NT2/D1 (cell line): ENCODE data around the gene KCTD16.

ENCODE experiments used
- DNase-seq: peaks from one replicate; pipeline ENCODE4 v3.0.0-alpha.2; 2011; ENCODE audit warnings: low read depth, low spot score
- H3K27me3 ChIP-seq: 2 replicates; pipeline ENCODE4 v1.6.0; 2011; ENCODE audit warnings: mild to moderate bottlenecking; ENCODE audit not compliant: insufficient read length, insufficient read depth
- H3K36me3 ChIP-seq: 2 replicates; pipeline ENCODE4 v1.6.1; 2011; ENCODE audit warnings: mild to moderate bottlenecking, low read length, mixed read lengths; ENCODE audit not compliant: insufficient read depth, insufficient read length
- H3K4me1 ChIP-seq: 2 replicates; pipeline ENCODE4 v1.5.1; 2011; ENCODE audit not compliant: insufficient read depth, insufficient read length
- H3K4me3 ChIP-seq: 2 replicates; pipeline ENCODE4 v1.5.1; 2011; ENCODE audit warnings: low read depth; ENCODE audit not compliant: insufficient read length
- H3K9ac ChIP-seq: 2 replicates; pipeline ENCODE4 v1.6.0; 2011; ENCODE audit warnings: low read depth; ENCODE audit not compliant: insufficient read length
- H3K9me3 ChIP-seq: 2 replicates; pipeline ENCODE4 v1.5.1; 2011; ENCODE audit warnings: mild to moderate bottlenecking, low read length; ENCODE audit not compliant: insufficient read depth
- SUZ12 ChIP-seq: IDR thresholded peaks from 2 replicates; pipeline ENCODE4 v1.6.1; 2011; ENCODE audit not compliant: insufficient read length, insufficient read depth; ENCODE audit errors: extremely low read depth
- YY1 ChIP-seq: IDR thresholded peaks from 2 replicates; pipeline ENCODE4 v1.6.1; 2011; ENCODE audit not compliant: insufficient read length, insufficient read depth
- ZNF274 ChIP-seq: IDR thresholded peaks from 2 replicates; pipeline ENCODE4 v1.6.1; 2011; ENCODE audit warnings: mild to moderate bottlenecking, low read depth, low read length

KCTD16 gene

GRCh38 chr5:144210655-144211054, 40.0 kb downstream of the KCTD16 start:
- Histone ChIP-seq H3K4me3 (no peak overlapping the region), H3K27me3 (peaks cover 14% of the 10 kb centered on the region), H3K36me3 (no peaks in the 10 kb centered on the region), H3K4me1 (no peaks in the 10 kb centered on the region), H3K9ac (no peak overlapping the region), H3K9me3 (no peaks in the 10 kb centered on the region)
- DNase-seq: no peak
- TF ChIP-seq ZNF274 (no peak), YY1 (no peak), SUZ12 (no peak)

GRCh38 chr5:144219869-144220268, 49.2 kb downstream of the KCTD16 start:
- Histone ChIP-seq H3K4me1 (no peaks in the 10 kb centered on the region), H3K4me3 (no peak overlapping the region), H3K27me3 (no peaks in the 10 kb centered on the region), H3K9ac (no peak overlapping the region), H3K9me3 (no peaks in the 10 kb centered on the region), H3K36me3 (no peaks in the 10 kb centered on the region)
- TF ChIP-seq YY1 (no peak), SUZ12 (no peak), ZNF274 (no peak)
- no peak for DNase-seq

- H3K9ac ChIP-seq: no peak overlapping the region
- no peak overlapping the region for H3K4me3 ChIP-seq
- H3K4me1 ChIP-seq: no peaks in the 10 kb centered on the region
- H3K27me3 ChIP-seq: no peaks in the 10 kb centered on the region
- DNase-seq: no peak
- TF ChIP-seq ZNF274 (no peak), YY1 (no peak)
- no peaks in the 10 kb centered on the region for H3K9me3 ChIP-seq
- H3K36me3 ChIP-seq: no peaks in the 10 kb centered on the region
Observed at GRCh38 chr5:144227363-144227999, 56.8 kb downstream of the KCTD16 start.

GRCh38 chr5:144230806-144231205, 60.1 kb downstream of the KCTD16 start:
- DNase-seq: no peak

GRCh38 chr5:144232285-144232684, 61.6 kb downstream of the KCTD16 start:
- TF ChIP-seq ZNF274 (no peak), SUZ12 (no peak), YY1 (no peak)
- Histone ChIP-seq H3K4me3 (no peak overlapping the region), H3K9ac (no peak overlapping the region), H3K9me3 (no peaks in the 10 kb centered on the region), H3K4me1 (no peaks in the 10 kb centered on the region), H3K36me3 (no peaks in the 10 kb centered on the region), H3K27me3 (no peaks in the 10 kb centered on the region)
- DNase-seq: no peak

More at GRCh38 chr5:144230806-144231205, 60.1 kb downstream of the KCTD16 start:
- Histone ChIP-seq H3K4me3 (no peak overlapping the region), H3K27me3 (no peaks in the 10 kb centered on the region), H3K9ac (no peak overlapping the region), H3K9me3 (no peaks in the 10 kb centered on the region), H3K4me1 (no peaks in the 10 kb centered on the region), H3K36me3 (no peaks in the 10 kb centered on the region)
- TF ChIP-seq YY1 (no peak), SUZ12 (no peak), ZNF274 (no peak)

GRCh38 chr5:144236499-144236898, 65.8 kb downstream of the KCTD16 start:
- no peaks in the 10 kb centered on the region for H3K27me3 ChIP-seq
- H3K9me3 ChIP-seq: no peaks in the 10 kb centered on the region
- no peaks in the 10 kb centered on the region for H3K36me3 ChIP-seq
- no peak overlapping the region for H3K4me3 ChIP-seq
- TF ChIP-seq YY1 (no peak), SUZ12 (no peak), ZNF274 (no peak)
- no peak overlapping the region for H3K9ac ChIP-seq
- no peaks in the 10 kb centered on the region for H3K4me1 ChIP-seq
- DNase-seq: no peak

GRCh38 chr5:144237851-144238250, 67.2 kb downstream of the KCTD16 start:
- H3K27me3 ChIP-seq: no peaks in the 10 kb centered on the region
- no peaks in the 10 kb centered on the region for H3K9me3 ChIP-seq
- H3K4me1 ChIP-seq: no peaks in the 10 kb centered on the region
- H3K4me3 ChIP-seq: no peak overlapping the region
- no peak overlapping the region for H3K9ac ChIP-seq
- TF ChIP-seq YY1 (no peak), ZNF274 (no peak)
- DNase-seq: no peak
- H3K36me3 ChIP-seq: no peaks in the 10 kb centered on the region

GRCh38 chr5:144247131-144247530, 76.5 kb downstream of the KCTD16 start:
- DNase-seq: no peak
- Histone ChIP-seq H3K9ac (no peak overlapping the region), H3K27me3 (no peaks in the 10 kb centered on the region)

More at GRCh38 chr5:144247131-144247530, 76.5 kb downstream of the KCTD16 start:
- Histone ChIP-seq H3K4me3 (no peak overlapping the region), H3K9me3 (no peaks in the 10 kb centered on the region), H3K36me3 (no peaks in the 10 kb centered on the region), H3K4me1 (peaks cover 2% of the 10 kb centered on the region)
- TF ChIP-seq YY1 (no peak), ZNF274 (no peak), SUZ12 (no peak)
